Spleen (tissue), 11 donors: Measurements from ENCODE around the gene RBM3. TPM values are rescaled to one million over a fixed set of nuclear protein-coding genes. Genes with fewer than 3 reads are reported as not detected.

Source experiments
- DNase-seq: peaks from one replicate; pipeline ENCODE4 v3.0.0-alpha.2; 2020
- H3K27ac ChIP-seq, 8 donors: fragments of 200-600 bp; sonication (generic) in 7 of 8; 1 replicate in 4 of 8; 2 replicates in 4 of 8; pipeline versions ENCODE4 v1.5.0 to v1.8.0; 2016 to 2021; ENCODE audit warnings: inconsistent platforms in 4 of 8, mild to moderate bottlenecking in 4 of 8, moderate library complexity in 1 of 8
- H3K27me3 ChIP-seq, 7 donors: fragments of 200-600 bp; sonication (generic) in 6 of 7; replicated peaks in 1 of 7; 1 replicate in 4 of 7; 2 replicates in 3 of 7; pipeline versions ENCODE4 v1.5.0 to v1.8.0; 2016 to 2021; ENCODE audit warnings: inconsistent platforms in 3 of 7, mild to moderate bottlenecking in 1 of 7
- H3K36me3 ChIP-seq, 6 donors: fragments of 200-600 bp; sonication (generic) in 5 of 6; 1 replicate in 4 of 6; 2 replicates in 2 of 6; pipeline versions ENCODE4 v1.5.0 to v1.8.0; 2016 to 2021; ENCODE audit warnings: inconsistent platforms in 2 of 6
- H3K4me1 ChIP-seq, 6 donors: fragments of 200-600 bp; sonication (generic) in 5 of 6; 1 replicate in 3 of 6; 2 replicates in 3 of 6; pipeline versions ENCODE4 v1.5.0 to v1.8.0; 2016 to 2021; ENCODE audit warnings: inconsistent platforms in 3 of 6
- H3K4me3 ChIP-seq, 8 donors: fragments of 200-600 bp; sonication (generic) in 7 of 8; 1 replicate in 4 of 8; 2 replicates in 4 of 8; pipeline versions ENCODE4 v1.5.0 to v1.8.0; 2016 to 2021; ENCODE audit warnings: inconsistent platforms in 4 of 8, mild to moderate bottlenecking in 4 of 8, moderate library complexity in 2 of 8
- H3K9me3 ChIP-seq, 8 donors: fragments of 200-600 bp; sonication (generic) in 7 of 8; 1 replicate in 4 of 8; 2 replicates in 4 of 8; pipeline versions ENCODE4 v1.5.0 to v1.8.0; 2016 to 2021; ENCODE audit warnings: inconsistent platforms in 4 of 8
- CTCF ChIP-seq, 11 experiments: fragments of 200-600 bp in 7 of 11; fragments of 450-650 bp in 4 of 11; sonication (generic) in 4 of 11; IDR thresholded peaks in 8 of 11; conservative IDR thresholded peaks in 3 of 11; 1 replicate in 7 of 11; 2 replicates in 4 of 11; pipeline versions ENCODE4 v1.4.0 to v1.8.0; 2016 to 2021; ENCODE audit warnings: antibody characterized with exemption in 11 of 11, inconsistent platforms in 4 of 11, mild to moderate bottlenecking in 1 of 11
- POLR2A ChIP-seq, 3 donors: fragments of 450-650 bp; IDR thresholded peaks; one replicate each; pipeline ENCODE4 v1.5.1; 2017; ENCODE audit warnings: antibody characterized with exemption in 3 of 3, mild to moderate bottlenecking in 1 of 3
- POLR2AphosphoS5 ChIP-seq, 3 donors: sonication (generic); formaldehyde crosslinking; IDR thresholded peaks; one replicate each; pipeline ENCODE4 v1.5.1; 2017; ENCODE audit warnings: antibody characterized with exemption in 3 of 3
- WGBS, 5 donors: extraction: QIAGEN DNeasy Blood & Tissue Kit in 3 of 5; methylation state at CpG; one replicate each; pipeline versions ENCODE4 v1.1.5 to v1.1.7; 2013 to 2018; 5-methylcytosine and 5-hydroxymethylcytosine counted together
- intact Hi-C: fragments of 100-400 bp; cut with DNase I; formaldehyde crosslinking; loops from one replicate; pipeline ENCODE4 v1.15.0; 2023; ENCODE audit warnings: low total_unique reads
- polyA plus RNA-seq, 3 donors: library from polyadenylated mRNA; stranded (reverse); fragments of 200-250 nt; gene quantifications; one replicate each; pipeline ENCODE4 v1.2.1, GENCODE V29; 2013
- total RNA-seq, 7 donors: library from RNA; depleted of rRNA in 3 of 7; stranded (reverse); fragments of >200 nt in 3 of 7; fragmentation: NEBNext Ultra II Directional in 4 of 7; extraction: Animal tissue kit (Norgen Biotek cat#: 25700) in 4 of 7; gene quantifications; one replicate each; pipeline versions ENCODE4 v1.1.0 to v1.2.1, GENCODE V29; 2016 to 2021
- donor health status: healthy with polysubstance abuse.
- donor health status: DM: no; HTN: no; CAD: no; lungs with moderate emphysema.
- donor health status: DM: no; HTN: no; CAD: no.
- donor health status: Bipolar disorder and iron deficiency.
- donor health status: healthy.
- donor health status: DM: no; HTN: no; CAD: no.
- donor health status: DM: yes; HTN: yes; CAD: no.

RBM3 gene
- total and polyA plus RNA-seq, 10 donors, result 155 to 361 (median 201) TPM

GRCh38 chrX:48580662-48581061 lies 6.4 kb downstream of the RBM3 start:
- DNase-seq, result no peak
- Histone ChIP-seq H3K36me3 (peaks cover 0 to 48% (median 38%) of the 10 kb centered on the region in 6 donors), H3K27ac (peak overlapping the region in 1 of 8 donors; percentile 4), H3K9me3 (no peaks in the 10 kb centered on the region), H3K4me1 (peaks cover 6 to 21% (median 14%) of the 10 kb centered on the region in 6 donors), H3K4me3 (no peak overlapping the region), H3K27me3 (no peaks in the 10 kb centered on the region)
- TF ChIP-seq CTCF (IDR thresholded peaks at IDR 0.05 in 8 of 11, conservative IDR thresholded peaks at IDR 0.05 in 3 of 11) (no peak), POLR2AphosphoS5 (IDR thresholded peaks at IDR 0.05) (no peak), POLR2A (IDR thresholded peaks at IDR 0.05) (no peak)
- intact Hi-C loops, result no loop called here
- WGBS, 5 donors, result 78 to 100% (median 91%) methylated on average over 1 of the region's 1 CpG; no CpG with 5 or more reads in 1 of the 5 donors

- no peak for DNase-seq
- intact Hi-C loops, result no loop called here
- Histone ChIP-seq H3K27me3 (peaks cover 0 to 8% (median 0%) of the 10 kb centered on the region in 7 donors), H3K9me3 (no peaks in the 10 kb centered on the region), H3K4me1 (no peaks in the 10 kb centered on the region), H3K36me3 (peaks cover 0 to 8% (median 0%) of the 10 kb centered on the region in 6 donors), H3K27ac (no peak overlapping the region), H3K4me3 (no peak overlapping the region)
- WGBS, 5 donors, result 33 to 76% (median 64%) methylated on average over 2 of the region's 2 CpGs
- TF ChIP-seq POLR2AphosphoS5 (IDR thresholded peaks at IDR 0.05), result no peak
- TF ChIP-seq CTCF (IDR thresholded peaks at IDR 0.05 in 8 of 11, conservative IDR thresholded peaks at IDR 0.05 in 3 of 11), result no peak
- TF ChIP-seq POLR2A (IDR thresholded peaks at IDR 0.05), result no peak
Measured at GRCh38 chrX:48584698-48585097, 10.4 kb downstream of the RBM3 start.

- intact Hi-C loops, result no loop called here
- H3K27me3 ChIP-seq, result peaks cover 0 to 13% (median 0%) of the 10 kb centered on the region in 7 donors
Measured at GRCh38 chrX:48589482-48590162, 15.3 kb downstream of the RBM3 start.

More at GRCh38 chrX:48589482-48590162, 15.3 kb downstream of the RBM3 start:
- peaks cover 0 to 10% (median 0%) of the 10 kb centered on the region in 6 donors for H3K4me1 ChIP-seq
- H3K9me3 ChIP-seq, result no peaks in the 10 kb centered on the region
- no peak for DNase-seq
- 79 to 93% (median 81%) methylated on average over 7 to 13 of the region's 13 CpGs for WGBS, 5 donors
- TF ChIP-seq POLR2A (IDR thresholded peaks at IDR 0.05), result no peak
- TF ChIP-seq POLR2AphosphoS5 (IDR thresholded peaks at IDR 0.05), result no peak
- TF ChIP-seq CTCF (IDR thresholded peaks at IDR 0.05 in 8 of 11, conservative IDR thresholded peaks at IDR 0.05 in 3 of 11), result no peak
- H3K27ac ChIP-seq, result no peak overlapping the region
- H3K36me3 ChIP-seq, result no peaks in the 10 kb centered on the region
- H3K4me3 ChIP-seq, result no peak overlapping the region
